T-helper 9 cell (primary cell): Measurements from ENCODE around the gene C2CD4C.
"Not testable (repeated sequence)": the region's sequence is repeated elsewhere in the genome, so short reads cannot be mapped to it uniquely, and the experiment has no call there.

ENCODE experiments used
- DNase-seq: peaks from one replicate; pipeline ENCODE4 v3.0.0-alpha.2; 2020
- total RNA-seq, 2 donors: gene quantifications; one replicate each; lab custom pipeline; 2026; lab: John Stamatoyannopoulos, UW

Gene C2CD4C
- total RNA-seq = 0.07 to 0.24 reads per million in 2 donors

DNA sequence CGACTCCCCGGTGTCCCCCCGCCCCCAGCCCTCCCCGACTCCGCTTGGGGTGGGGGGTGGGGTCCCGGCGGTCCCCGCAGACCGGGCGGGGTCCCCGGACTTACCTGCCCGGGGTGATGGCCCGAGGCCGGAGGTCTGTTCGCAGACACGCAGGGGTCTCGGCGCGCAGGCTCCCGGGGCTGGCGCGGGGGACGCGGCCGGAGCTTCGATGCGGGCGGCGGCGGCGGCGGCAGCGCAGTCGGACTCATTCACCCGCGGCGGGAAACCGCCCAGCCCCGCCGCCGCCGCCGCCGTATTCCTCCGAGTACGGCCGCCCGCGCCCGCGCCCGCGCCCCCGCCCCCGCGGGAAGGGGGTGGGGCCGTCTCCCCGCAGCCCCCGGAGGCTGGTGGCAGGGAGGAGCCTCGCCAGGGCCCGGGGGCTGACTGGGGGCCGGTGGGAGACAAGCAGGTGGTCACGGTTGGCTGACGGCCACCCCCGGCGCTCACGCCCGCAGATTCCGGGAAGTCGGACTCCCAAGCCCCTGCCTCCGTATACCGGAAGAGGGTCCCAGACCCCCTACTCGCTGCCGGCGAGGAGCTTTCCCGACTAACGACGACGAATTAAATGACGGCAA is at the start of gene C2CD4C:
C2CD4C (minus strand) TSS at position 246 of the 614 bp plus-strand sequence. CDS start 786 bp downstream, outside the sequence.
- no peak for DNase-seq

- no peak for DNase-seq
Observed at GRCh38 chr19:458091-459042, 49.4 kb upstream of the C2CD4C start.

GRCh38 chr19:457636-458035 is 48.7 kb upstream of the C2CD4C start:
- DNase-seq = no peak

DNA sequence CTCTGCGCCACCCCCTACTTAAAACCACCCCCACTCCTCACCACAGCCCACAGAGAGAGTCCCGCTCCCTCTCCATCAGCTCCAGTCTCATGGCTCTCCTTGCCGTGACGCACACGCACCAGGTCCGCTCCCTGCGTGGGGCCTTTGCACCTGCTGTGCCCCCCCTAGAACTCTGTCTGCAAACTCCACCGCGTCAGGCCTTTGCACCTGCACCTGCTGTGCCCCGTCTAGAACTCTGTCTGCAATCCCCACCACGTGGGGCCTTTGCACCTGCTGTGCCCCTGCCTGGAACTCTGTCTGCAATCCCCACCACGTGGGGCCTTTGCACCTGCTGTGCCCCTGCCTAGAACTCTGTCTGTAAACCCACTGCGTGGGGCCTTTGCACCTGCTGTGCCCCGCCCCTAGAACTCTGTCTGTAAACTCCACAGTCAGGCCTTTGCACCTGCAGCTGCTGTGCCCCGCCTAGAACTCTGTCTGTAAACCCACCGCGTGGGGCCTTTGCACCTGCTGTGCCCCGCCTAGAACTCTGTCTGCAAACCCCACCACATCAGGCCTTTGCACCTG is 47.7 kb upstream of the C2CD4C start:
- DNase-seq = no peak

DNA sequence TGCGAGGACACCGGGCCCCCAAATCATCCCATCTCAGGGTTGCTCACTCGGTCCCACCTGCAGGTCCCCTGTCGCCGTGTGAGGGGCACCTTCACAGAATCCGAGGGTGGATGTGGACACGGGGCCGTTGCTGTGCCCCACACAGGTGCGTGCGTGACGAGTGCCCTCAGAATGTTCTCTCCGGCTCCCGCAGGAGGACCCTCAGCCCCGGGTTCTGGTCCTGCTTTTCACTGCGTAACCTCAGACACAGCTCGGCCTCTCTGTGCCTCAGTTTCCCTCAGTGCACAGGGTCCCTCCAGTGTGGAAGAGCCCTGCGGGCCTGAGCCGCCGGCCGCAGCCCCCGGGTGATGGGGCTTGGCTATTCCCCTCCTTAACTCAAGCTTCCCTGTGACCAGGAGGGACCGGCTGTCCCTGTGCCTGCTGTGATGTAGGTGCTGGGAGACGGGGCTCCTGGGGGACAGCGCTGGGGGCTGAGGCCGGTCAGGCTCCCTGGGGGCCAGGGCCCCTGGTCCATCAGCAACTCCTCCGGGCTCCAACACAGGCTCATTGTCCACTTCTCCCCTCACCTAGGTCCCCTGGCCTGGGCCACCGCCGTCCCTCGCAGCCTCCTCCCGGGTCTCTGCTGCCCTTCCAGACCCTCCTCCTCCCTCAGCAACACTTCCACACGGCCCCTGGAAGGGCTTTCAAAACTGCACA is 47.1 kb upstream of the C2CD4C start:
- no peak for DNase-seq

- no peak for DNase-seq
Observed at GRCh38 chr19:455031-455705, 46.2 kb upstream of the C2CD4C start.

GRCh38 chr19:453606-454005 is 44.7 kb upstream of the C2CD4C start:
- no peak for DNase-seq

DNA sequence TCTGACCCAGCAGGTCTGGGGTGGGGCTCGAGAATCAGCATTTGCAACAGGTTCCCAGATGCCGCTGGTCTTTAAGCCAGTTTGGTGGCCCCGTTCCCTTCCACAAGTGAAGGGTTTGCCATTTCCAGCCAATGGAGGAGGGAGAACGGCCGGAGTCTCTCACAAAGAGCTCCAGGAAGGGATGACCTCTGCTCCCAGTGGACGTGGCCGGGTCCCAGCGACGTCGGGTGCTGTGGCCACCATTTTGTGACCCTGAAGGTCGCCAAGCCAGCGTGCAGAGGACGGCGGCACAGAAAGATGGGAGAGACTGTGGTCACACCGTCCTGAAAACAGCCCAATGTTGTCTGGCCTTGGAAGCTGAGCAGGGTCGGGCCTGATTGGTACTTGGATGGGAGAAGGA is 43.9 kb upstream of the C2CD4C start:
- no peak for DNase-seq

DNA sequence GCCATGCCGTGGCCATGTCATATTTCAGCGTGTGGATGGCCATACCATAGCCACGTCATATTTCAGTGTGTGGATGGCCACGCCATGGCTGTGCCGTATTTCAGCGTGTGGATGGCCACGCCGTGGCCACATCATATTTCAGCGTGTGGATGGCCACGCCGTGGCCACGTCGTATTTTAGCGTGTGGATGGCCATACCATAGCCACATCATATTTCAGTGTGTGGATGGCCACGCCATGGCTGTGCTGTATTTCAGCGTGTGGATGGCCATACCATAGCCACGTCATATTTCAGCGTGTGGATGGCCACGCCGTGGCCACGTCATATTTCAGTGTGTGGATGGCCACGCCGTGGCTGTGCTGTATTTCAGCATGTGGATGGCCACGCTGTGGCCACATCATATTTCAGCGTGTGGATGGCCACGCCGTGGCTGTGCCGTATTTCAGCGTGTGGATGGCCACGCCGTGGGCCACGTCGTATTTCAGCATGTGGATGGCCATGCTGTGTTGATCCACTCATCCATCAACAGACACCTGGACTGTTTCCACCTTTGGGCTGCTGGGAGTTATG is 42.0 kb upstream of the C2CD4C start:
- DNase-seq = not testable (repeated sequence)

GRCh38 chr19:449916-450315 is 41.0 kb upstream of the C2CD4C start:
- DNase-seq = no peak

GRCh38 chr19:447816-448560 is 39.0 kb upstream of the C2CD4C start:
- DNase-seq = no peak

- no peak for DNase-seq
Observed at GRCh38 chr19:447064-447426, 38.1 kb upstream of the C2CD4C start.

- no peak for DNase-seq
Observed at GRCh38 chr19:444677-445210, 35.8 kb upstream of the C2CD4C start.

- DNase-seq = no peak
Observed at GRCh38 chr19:443005-443404, 34.1 kb upstream of the C2CD4C start.

DNA sequence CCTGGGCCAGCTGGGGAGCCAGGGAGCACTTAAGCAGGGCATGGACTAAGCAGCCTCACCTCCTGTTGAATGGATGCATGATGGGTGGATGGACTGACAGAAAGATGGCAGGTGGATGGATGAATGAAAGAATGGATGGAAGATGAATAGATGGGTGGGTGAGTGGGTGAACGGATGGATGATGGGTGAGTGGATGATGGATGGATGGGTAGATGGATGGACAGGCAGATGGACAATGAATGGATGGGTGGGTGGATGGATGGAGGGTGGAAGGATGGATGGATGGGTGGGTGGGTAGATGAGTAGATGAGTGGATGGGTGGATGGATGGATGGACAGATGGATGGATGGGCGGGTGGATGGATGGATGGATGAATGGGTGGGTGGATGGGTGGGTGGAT is 33.1 kb upstream of the C2CD4C start:
- DNase-seq = no peak

DNA sequence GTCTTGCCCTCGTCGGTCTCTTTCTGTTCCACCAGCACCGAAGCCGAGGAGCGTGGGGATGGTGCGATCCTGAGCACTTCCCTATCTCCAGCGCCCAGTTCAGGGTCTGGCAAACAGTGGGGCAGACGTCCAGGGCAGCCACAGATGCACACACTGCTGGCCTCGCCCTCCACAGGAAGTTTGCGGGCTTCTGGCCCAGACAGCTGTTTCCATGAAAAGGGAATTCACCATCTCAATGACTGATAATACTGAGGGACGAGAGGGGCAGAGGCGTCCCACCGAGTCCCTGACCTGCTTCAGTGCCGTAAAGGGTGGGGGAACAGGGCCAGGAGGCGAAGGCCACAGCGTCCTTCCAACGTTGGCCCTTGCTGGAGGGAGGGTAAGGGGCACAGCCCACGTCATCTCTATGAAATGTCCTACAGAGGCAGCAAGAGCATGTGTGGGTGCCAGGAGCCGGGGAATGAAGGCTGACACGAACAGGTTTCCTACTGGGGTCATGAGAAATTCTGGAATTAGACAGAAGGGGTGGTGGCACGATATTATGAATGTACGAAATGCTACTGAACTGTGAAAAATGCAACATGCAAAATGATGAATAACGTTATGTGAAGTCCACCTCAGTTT is 32.4 kb upstream of the C2CD4C start:
- DNase-seq = no peak

DNA sequence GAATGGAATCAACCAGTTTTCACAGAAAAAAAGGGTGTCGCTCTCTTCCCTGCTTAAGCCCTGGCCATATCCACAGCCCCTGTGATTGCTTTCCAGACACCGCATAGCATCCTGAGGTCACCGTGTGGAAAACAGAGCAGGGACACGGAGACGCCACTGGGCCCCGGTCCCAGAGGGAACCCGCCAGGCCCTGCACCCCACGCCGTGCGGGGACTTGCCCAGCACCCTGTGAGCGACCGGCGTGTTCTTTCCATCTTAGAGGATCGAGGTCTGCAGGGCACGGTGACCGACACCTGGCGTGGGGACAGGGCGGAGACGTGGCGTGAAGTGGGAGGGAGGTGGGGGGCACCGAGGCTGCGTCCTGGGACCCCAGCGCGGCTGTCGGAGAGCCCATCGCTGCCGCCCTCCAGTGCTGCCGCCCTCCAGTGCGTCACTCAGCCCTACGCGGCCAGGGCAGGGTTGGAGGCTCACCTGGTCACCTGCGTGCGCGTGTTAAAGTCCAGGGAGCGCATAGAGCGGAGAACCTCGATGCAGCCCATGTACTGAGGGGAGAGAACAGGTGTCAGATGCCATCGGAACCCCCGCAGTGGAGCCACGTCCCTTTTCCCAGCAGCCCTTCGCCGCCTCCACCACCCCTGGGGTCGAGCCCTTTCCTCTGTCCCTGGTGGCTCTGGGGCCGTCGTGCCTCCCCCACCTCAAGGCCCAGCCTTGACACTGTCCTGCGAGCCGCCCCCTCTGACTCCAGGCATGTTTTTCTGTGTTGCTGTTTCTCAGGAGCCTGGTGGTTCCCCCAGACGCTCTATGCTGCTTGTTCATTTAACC is 31.7 kb upstream of the C2CD4C start:
- DNase-seq = no peak

- DNase-seq = no peak
Observed at GRCh38 chr19:439167-439900, 30.4 kb upstream of the C2CD4C start.

GRCh38 chr19:438416-438958 is 29.5 kb upstream of the C2CD4C start:
- no peak for DNase-seq
